ENCODE data around the gene EGFL6. TPM values are rescaled to one million over a fixed set of nuclear protein-coding genes. Genes with fewer than 3 reads are reported as not detected.
A peak's percentile ranks its signal among the peaks of the same experiment; 100 is the strongest.
"Not testable (repeated sequence)": the region's sequence is repeated elsewhere in the genome, so short reads cannot be mapped to it uniquely, and the experiment has no call there.

Gene EGFL6
- total and polyA plus RNA-seq, 8 donors = 0.02 to 0.28 (median 0.06) TPM; not detected in 3

GRCh38 chrX:13664020-13664419 is 94.6 kb downstream of the EGFL6 start:
- peaks cover 0 to 9% (median 0%) of the 10 kb centered on the region in 3 donors for H3K36me3 ChIP-seq
- H3K9me3 ChIP-seq = no peaks in the 10 kb centered on the region
- no peak overlapping the region for H3K4me3 ChIP-seq
- ATAC-seq (no peak), DNase-seq (no peak), FAIRE-seq (no peak)
- no peaks in the 10 kb centered on the region for H3K27me3 ChIP-seq
- H3K4me1 ChIP-seq = peaks cover 0 to 12% (median 10%) of the 10 kb centered on the region in 3 donors
- 54 to 73% methylated on average over 3 of the region's 3 CpGs for WGBS, 2 donors
- intact Hi-C loops (cut with DNase I) = loop anchor here in 2 of 3 donors (5.0 to 10.0 kb wide), 2 partner anchors 368 to 371 kb away; no protein-coding TSS in a partner anchor
- TF ChIP-seq CTCF (IDR thresholded peaks at IDR 0.05) = no peak
- H3K27ac ChIP-seq = peak overlapping the region in 1 of 4 donors; percentile 23

GRCh38 chrX:13666836-13667235 is 97.4 kb downstream of the EGFL6 start:
- Histone ChIP-seq H3K36me3 (peaks cover 0 to 9% (median 0%) of the 10 kb centered on the region in 3 donors), H3K9me3 (no peaks in the 10 kb centered on the region), H3K4me1 (peaks cover 4 to 18% (median 13%) of the 10 kb centered on the region in 3 donors), H3K27ac (peak overlapping the region in 2 of 4 donors; percentile 20 to 24), H3K4me3 (no peak overlapping the region), H3K27me3 (no peaks in the 10 kb centered on the region)
- intact Hi-C loops (cut with DNase I) = loop anchor here in 1 of 3 donors (10.0 kb wide), 1 partner anchor 368 kb away; no protein-coding TSS in a partner anchor
- peak in 2 of 4 donors; percentile 14 to 21 for ATAC-seq
- TF ChIP-seq CTCF (IDR thresholded peaks at IDR 0.05) = no peak
- no peak for DNase-seq
- FAIRE-seq = no peak
- WGBS, 2 donors = 49 to 61% methylated on average over 3 of the region's 3 CpGs

- DNase-seq (no peak), ATAC-seq (no peak), FAIRE-seq (no peak)
- no peak for TF ChIP-seq CTCF (IDR thresholded peaks at IDR 0.05)
- Histone ChIP-seq H3K27me3 (peaks cover 0 to under 1% (median 0%) of the 10 kb centered on the region in 4 donors), H3K9me3 (no peaks in the 10 kb centered on the region), H3K27ac (peak overlapping the region in 2 of 4 donors; percentile 24 to 77), H3K4me1 (peaks cover 4 to 18% (median 13%) of the 10 kb centered on the region in 3 donors), H3K4me3 (no peak overlapping the region), H3K36me3 (peaks cover 0 to 8% (median 0%) of the 10 kb centered on the region in 3 donors)
- intact Hi-C loops (cut with DNase I) = loop anchor here in 1 of 3 donors (10.0 kb wide), 1 partner anchor 367 kb away; no protein-coding TSS in a partner anchor
Measured at GRCh38 chrX:13667919-13668318, 98.5 kb downstream of the EGFL6 start.

- peak; percentile 94 to 97 (median 96) for ATAC-seq
- WGBS, 2 donors = 4 to 12% methylated on average over 9 of the region's 9 CpGs
- Histone ChIP-seq H3K27ac (peak overlapping the region; percentile 19 to 77 (median 52)), H3K27me3 (peaks cover 0 to 4% (median 0%) of the 10 kb centered on the region in 4 donors), H3K4me3 (no peak overlapping the region), H3K9me3 (no peaks in the 10 kb centered on the region), H3K36me3 (no peaks in the 10 kb centered on the region), H3K4me1 (peaks cover 4 to 18% (median 13%) of the 10 kb centered on the region in 3 donors)
- no peak for TF ChIP-seq CTCF (IDR thresholded peaks at IDR 0.05)
- peak; percentile 96 for FAIRE-seq
- intact Hi-C loops (cut with DNase I) = loop anchor here in 1 of 3 donors (10.0 kb wide), 1 partner anchor 366 kb away; no protein-coding TSS in a partner anchor
- peak; percentile 65 to 90 (median 84) for DNase-seq
Measured at GRCh38 chrX:13669246-13669737, 99.9 kb downstream of the EGFL6 start.

- not testable (repeated sequence) for FAIRE-seq, H3K4me3 ChIP-seq, DNase-seq, H3K9me3 ChIP-seq, ATAC-seq, H3K36me3 ChIP-seq, H3K27me3 ChIP-seq
- peak overlapping the region; percentile 19 to 77 (median 52) for H3K27ac ChIP-seq
- intact Hi-C loops (cut with DNase I) = loop anchor here in 1 of 3 donors (10.0 kb wide), 1 partner anchor 365 kb away; no protein-coding TSS in a partner anchor
- WGBS, 2 donors = 82 to 90% methylated on average over 8 of the region's 8 CpGs
- H3K4me1 ChIP-seq = peaks cover 4 to 18% (median 13%) of the 10 kb centered on the region in 3 donors
Measured at GRCh38 chrX:13669755-13670154, 100.4 kb downstream of the EGFL6 start.
